ENCODE data around the gene OR9Q1. TPM values are rescaled to one million over a fixed set of nuclear protein-coding genes. Genes with fewer than 3 reads are reported as not detected.

OR9Q1 gene
- total and polyA plus RNA-seq, 4 donors: not detected

DNA sequence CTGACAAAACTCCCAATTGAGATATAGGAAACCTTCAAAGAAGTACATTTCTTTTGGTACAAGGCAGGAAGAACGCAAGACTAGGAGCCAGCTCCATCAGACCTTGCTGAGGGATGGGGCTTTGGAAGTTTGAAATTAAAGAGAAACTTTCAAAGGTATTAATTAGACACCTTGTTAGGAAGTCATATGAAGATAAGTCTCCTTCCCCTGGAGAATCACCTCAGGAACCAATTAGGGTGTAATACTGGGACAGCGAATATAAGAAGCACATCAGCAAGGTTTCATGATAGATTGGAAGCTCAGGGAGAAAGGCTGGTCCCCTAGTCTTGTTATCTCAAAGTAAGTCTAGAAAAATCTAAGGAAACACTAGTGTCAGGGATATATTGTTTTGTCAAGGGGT, 165.1 kb downstream of the OR9Q1 start, which contains the start of gene OR9Q2:
OR9Q2 (plus strand) TSS at position 301 of the 400 bp plus-strand sequence. CDS start 1,421 bp downstream, outside the sequence.
- 79% methylated on average over 2 of the region's 2 CpGs for WGBS
- DNase-seq (ENCODE audit: low spot score): no peak
- no peak for TF ChIP-seq HNF4G (IDR thresholded peaks at IDR 0.05)
- no peak for TF ChIP-seq REST (IDR thresholded peaks at IDR 0.05)
- no peak for TF ChIP-seq SP1 (IDR thresholded peaks at IDR 0.05)
- TF ChIP-seq RAD21 (IDR thresholded peaks at IDR 0.05): no peak
- no peak for TF ChIP-seq EGR1 (IDR thresholded peaks at IDR 0.05; ENCODE audit: low read depth in 2 of 2)
- TF ChIP-seq FOXA1 (IDR thresholded peaks at IDR 0.05): no peak
- no peak for TF ChIP-seq GABPA (IDR thresholded peaks at IDR 0.05 in 1 of 2, conservative IDR thresholded peaks at IDR 0.05 in 1 of 2)
- TF ChIP-seq FOXA2 (IDR thresholded peaks at IDR 0.05): no peak
- TF ChIP-seq, protein P1, sequence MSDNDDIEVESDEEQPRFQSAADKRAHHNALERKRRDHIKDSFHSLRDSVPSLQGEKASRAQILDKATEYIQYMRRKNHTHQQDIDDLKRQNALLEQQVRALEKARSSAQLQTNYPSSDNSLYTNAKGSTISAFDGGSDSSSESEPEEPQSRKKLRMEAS (IDR thresholded peaks at IDR 0.05): no peak
- TF ChIP-seq ATF3 (IDR thresholded peaks at IDR 0.05): no peak
- no peak for TF ChIP-seq JUND (IDR thresholded peaks at IDR 0.05)
- no peak for TF ChIP-seq YY1 (IDR thresholded peaks at IDR 0.05)
- no peaks in the 10 kb centered on the region for H3K27me3 ChIP-seq (ENCODE audit: control insufficient read depth in 4 of 4, insufficient read depth in 4 of 4, low read length in 3 of 4)
- no peaks in the 10 kb centered on the region for H3K4me1 ChIP-seq (ENCODE audit: control insufficient read depth in 4 of 4, insufficient read depth in 4 of 4, low read length in 3 of 4)
- peaks cover 0 to 2% (median 0%) of the 10 kb centered on the region in 4 donors for H3K9me3 ChIP-seq (ENCODE audit: control insufficient read depth in 4 of 4, low read length in 3 of 4)
- no peak within 1 kb of the TSS for H3K9ac ChIP-seq (ENCODE audit: low read depth in 1 of 2, low read length in 2 of 2)
- no peaks in the 10 kb centered on the region for H3K36me3 ChIP-seq (ENCODE audit: control insufficient read depth in 4 of 4, insufficient read depth in 3 of 4, low read depth in 1 of 4, low read length in 3 of 4)
- no peak within 1 kb of the TSS for H3K27ac ChIP-seq (ENCODE audit: low read depth in 1 of 2, low read length in 2 of 2)
- no peak within 1 kb of the TSS for H3K4me3 ChIP-seq (ENCODE audit: low read depth in 1 of 3, low read length in 3 of 3)

DNA sequence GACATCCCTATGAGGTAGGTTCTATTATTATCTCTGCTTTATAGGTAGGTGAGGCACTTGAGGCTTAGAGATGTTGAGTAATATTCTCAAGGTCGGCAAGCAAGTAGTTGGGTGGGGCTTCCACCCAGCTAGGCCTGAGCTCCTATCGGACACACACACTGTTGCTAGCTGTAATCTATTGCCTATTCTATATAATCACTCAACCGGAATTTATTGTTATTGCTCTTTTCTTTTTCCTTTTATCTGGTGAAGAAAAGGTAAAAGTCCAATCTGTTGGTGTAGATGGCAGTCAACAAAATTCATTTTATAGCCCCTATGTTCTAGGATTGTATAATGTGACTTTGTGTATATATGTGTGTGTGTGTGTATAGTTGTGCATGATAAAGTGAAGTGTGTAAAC, 168.5 kb downstream of the OR9Q1 start:
- H3K9ac ChIP-seq (ENCODE audit: low read depth in 1 of 2, low read length in 2 of 2): no peak overlapping the region
- H3K9me3 ChIP-seq (ENCODE audit: control insufficient read depth in 4 of 4, low read length in 3 of 4): peaks cover 0 to 5% (median under 1%) of the 10 kb centered on the region in 4 donors
- TF ChIP-seq EGR1 (IDR thresholded peaks at IDR 0.05; ENCODE audit: low read depth in 2 of 2): no peak
- TF ChIP-seq RAD21 (IDR thresholded peaks at IDR 0.05): no peak
- TF ChIP-seq REST (IDR thresholded peaks at IDR 0.05): no peak
- no peak for TF ChIP-seq HNF4A (conservative IDR thresholded peaks at IDR 0.05)
- TF ChIP-seq JUND (IDR thresholded peaks at IDR 0.05): no peak
- no peak for TF ChIP-seq CTCF (IDR thresholded peaks at IDR 0.05; ENCODE audit: low read depth, low read length, missing input control)
- TF ChIP-seq, protein P1 (IDR thresholded peaks at IDR 0.05): no peak
- TF ChIP-seq TAF1 (conservative IDR thresholded peaks at IDR 0.05): no peak
- no peak overlapping the region for H3K4me3 ChIP-seq (ENCODE audit: low read depth in 1 of 3, low read length in 3 of 3)
- H3K36me3 ChIP-seq (ENCODE audit: control insufficient read depth in 4 of 4, insufficient read depth in 3 of 4, low read depth in 1 of 4, low read length in 3 of 4): no peaks in the 10 kb centered on the region
- no peak for DNase-seq (ENCODE audit: low spot score)
- WGBS: 77% methylated on average over 3 of the region's 3 CpGs
- H3K27me3 ChIP-seq (ENCODE audit: control insufficient read depth in 4 of 4, insufficient read depth in 4 of 4, low read length in 3 of 4): no peaks in the 10 kb centered on the region
- H3K4me1 ChIP-seq (ENCODE audit: control insufficient read depth in 4 of 4, insufficient read depth in 4 of 4, low read length in 3 of 4): no peaks in the 10 kb centered on the region
- no peak overlapping the region for H3K27ac ChIP-seq (ENCODE audit: low read depth in 1 of 2, low read length in 2 of 2)
